H9 (cell line): Measurements from ENCODE around the gene UBE3B. TPM values are rescaled to one million over a fixed set of nuclear protein-coding genes. Genes with fewer than 3 reads are reported as not detected.

Experiments used
- DNase-seq: peaks from one replicate; pipeline ENCODE4 v3.0.0-alpha.2; 2017
- H2AFZ ChIP-seq: one replicate; pipeline ENCODE4 v1.6.1; 2013; ENCODE audit warnings: mild to moderate bottlenecking, low read length, control low read depth, moderate library complexity
- H2AK5ac ChIP-seq: 2 replicates; pipeline ENCODE4 v1.6.1; 2013; ENCODE audit warnings: low read length, control low read depth, mixed read lengths; ENCODE audit not compliant: insufficient read length
- H2BK120ac ChIP-seq: one replicate; pipeline ENCODE4 v1.6.1; 2013; ENCODE audit warnings: low read depth, mild to moderate bottlenecking, low read length, control low read depth, inconsistent platforms; ENCODE audit not compliant: poor library complexity, severe bottlenecking
- H2BK12ac ChIP-seq: 2 replicates; pipeline ENCODE4 v1.6.1; 2013; ENCODE audit warnings: low read length, control low read depth, mixed read lengths, low read depth; ENCODE audit not compliant: insufficient read length
- H2BK15ac ChIP-seq: 2 replicates; pipeline ENCODE4 v1.6.1; 2013; ENCODE audit warnings: low read depth, low read length, control low read depth
- H2BK20ac ChIP-seq: one replicate; pipeline ENCODE4 v1.6.1; 2013; ENCODE audit warnings: low read depth, mild to moderate bottlenecking, low read length, control low read depth, inconsistent platforms; ENCODE audit not compliant: poor library complexity, severe bottlenecking
- H2BK5ac ChIP-seq: 2 replicates; pipeline ENCODE4 v1.6.1; 2013; ENCODE audit warnings: low read length, control low read depth, mixed read lengths; ENCODE audit not compliant: insufficient read length
- H3K14ac ChIP-seq: 2 replicates; pipeline ENCODE4 v1.6.1; 2013; ENCODE audit warnings: low read length, control low read depth; ENCODE audit not compliant: insufficient read depth
- H3K18ac ChIP-seq: 2 replicates; pipeline ENCODE4 v1.6.1; 2013; ENCODE audit warnings: low read depth, mild to moderate bottlenecking, mixed read lengths, low read length, control low read depth; ENCODE audit not compliant: insufficient read length
- H3K23ac ChIP-seq: 2 replicates; pipeline ENCODE4 v1.6.1; 2013; ENCODE audit warnings: low read length, control low read depth, mixed read lengths, low read depth; ENCODE audit not compliant: insufficient read length
- H3K23me2 ChIP-seq: 2 replicates; pipeline ENCODE4 v1.6.1; 2013; ENCODE audit warnings: low read depth, mild to moderate bottlenecking, mixed read lengths, low read length, control low read depth; ENCODE audit not compliant: insufficient read length, poor library complexity, severe bottlenecking
- H3K27ac ChIP-seq: 2 replicates; pipeline ENCODE4 v1.5.1; 2013; ENCODE audit warnings: low read length, control low read depth, mixed read lengths, low read depth; ENCODE audit not compliant: insufficient read length
- H3K27me3 ChIP-seq: 2 replicates; pipeline ENCODE4 v1.6.1; 2013; ENCODE audit warnings: low read length, control low read depth, inconsistent platforms; ENCODE audit not compliant: insufficient read depth
- H3K4ac ChIP-seq: 2 replicates; pipeline ENCODE4 v1.6.1; 2013; ENCODE audit warnings: low read depth, mild to moderate bottlenecking, control low read depth, inconsistent platforms, low read length, moderate library complexity
- H3K4me1 ChIP-seq: 2 replicates; pipeline ENCODE4 v1.6.1; 2013; ENCODE audit warnings: low read length, control low read depth, inconsistent platforms; ENCODE audit not compliant: insufficient read depth
- H3K4me2 ChIP-seq: 2 replicates; pipeline ENCODE4 v1.6.1; 2013; ENCODE audit warnings: low read length, control low read depth, mixed read lengths; ENCODE audit not compliant: insufficient read length, insufficient read depth
- H3K56ac ChIP-seq: 2 replicates; pipeline ENCODE4 v1.6.1; 2013; ENCODE audit warnings: low read depth, mild to moderate bottlenecking, mixed read lengths, low read length, control low read depth; ENCODE audit not compliant: insufficient read length
- H3K79me1 ChIP-seq: 2 replicates; pipeline ENCODE4 v1.6.1; 2013; ENCODE audit warnings: low read depth, mild to moderate bottlenecking, moderate library complexity, low read length, control low read depth, inconsistent platforms; ENCODE audit not compliant: insufficient read depth, poor library complexity, severe bottlenecking
- H3K79me2 ChIP-seq: 2 replicates; pipeline ENCODE4 v1.6.1; 2013; ENCODE audit warnings: low read length, control low read depth, inconsistent platforms; ENCODE audit not compliant: insufficient read depth
- H3K9ac ChIP-seq: 2 replicates; pipeline ENCODE4 v1.6.1; 2013; ENCODE audit warnings: low read length, control low read depth, mixed read lengths; ENCODE audit not compliant: insufficient read length; ENCODE audit errors: extremely low read depth
- H3K9me3 ChIP-seq: one replicate; pipeline ENCODE4 v1.6.1; 2013; ENCODE audit warnings: low read depth, low read length, inconsistent platforms; ENCODE audit not compliant: control insufficient read depth
- H3T11ph ChIP-seq: one replicate; pipeline ENCODE4 v1.6.1; 2013; ENCODE audit warnings: mild to moderate bottlenecking, low read length, control low read depth, inconsistent platforms
- H4K20me1 ChIP-seq: one replicate; pipeline ENCODE4 v1.6.1; 2013; ENCODE audit not compliant: control insufficient read depth, insufficient read length, insufficient read depth
- H4K5ac ChIP-seq: 2 replicates; pipeline ENCODE4 v1.6.1; 2013; ENCODE audit warnings: low read depth, mild to moderate bottlenecking, mixed read lengths, low read length, control low read depth; ENCODE audit not compliant: insufficient read length
- H4K8ac ChIP-seq: replicated peaks from 2 replicates; pipeline ENCODE4 v1.6.1; 2013; ENCODE audit warnings: low read length, control low read depth, mixed read lengths, low read depth; ENCODE audit not compliant: insufficient read length
- H4K91ac ChIP-seq: 2 replicates; pipeline ENCODE4 v1.6.1; 2013; ENCODE audit warnings: low read depth, mild to moderate bottlenecking, moderate library complexity, mixed read lengths, low read length, control low read depth; ENCODE audit not compliant: insufficient read length
- H3K27ac Mint-ChIP-seq, 3 experiments: 2 replicates in 2 of 3; 3 replicates in 1 of 3; pipeline ENCODE4 v1.8.0; 2020 to 2021; ENCODE audit warnings: mixed read lengths in 3 of 3, mild to moderate bottlenecking in 1 of 3, moderate library complexity in 1 of 3
- H3K27me3 Mint-ChIP-seq: 2 replicates; pipeline ENCODE4 v1.8.0; 2021; ENCODE audit warnings: low read depth, mild to moderate bottlenecking, moderate library complexity, mixed read lengths
- H3K36me3 Mint-ChIP-seq, 3 experiments: 2 replicates in 2 of 3; 3 replicates in 1 of 3; pipeline ENCODE4 v1.8.0; 2020 to 2021; ENCODE audit warnings: low read depth in 3 of 3, mixed read lengths in 3 of 3; ENCODE audit not compliant: insufficient read depth in 1 of 3
- H3K4me1 Mint-ChIP-seq, 2 experiments: 2 replicates each; pipeline ENCODE4 v1.8.0; 2020; ENCODE audit warnings: mixed read lengths in 2 of 2
- H3K4me3 Mint-ChIP-seq, 2 experiments: 2 replicates in 1 of 2; 3 replicates in 1 of 2; pipeline ENCODE4 v1.8.0; 2020 to 2021; ENCODE audit warnings: mild to moderate bottlenecking in 2 of 2, mixed read lengths in 2 of 2, moderate library complexity in 1 of 2
- H3K9me3 Mint-ChIP-seq, 2 experiments: 2 replicates in 1 of 2; 3 replicates in 1 of 2; pipeline ENCODE4 v1.8.0; 2020; ENCODE audit warnings: mild to moderate bottlenecking in 2 of 2, mixed read lengths in 2 of 2, moderate library complexity in 1 of 2
- CTCF ChIP-seq: fragments of 200-600 bp; sonication (generic); conservative IDR thresholded peaks from 3 replicates; pipeline ENCODE4 v1.8.0; 2021; ENCODE audit warnings: antibody characterized with exemption, mild to moderate bottlenecking
- WGBS: extraction: QIAGEN DNeasy Blood & Tissue Kit; methylation state at CpG from one replicate; pipeline ENCODE4 v1.1.7; 2013; ENCODE audit warnings: missing lambda C conversion rate, low lambda C conversion rate, mixed read lengths; ENCODE audit not compliant: insufficient read length; ENCODE audit errors: extremely low coverage; 5-methylcytosine and 5-hydroxymethylcytosine counted together
- total RNA-seq: library from RNA; stranded (reverse); gene quantifications from 2 replicates; pipeline ENCODE4 v1.2.1, GENCODE V29; 2021

The UBE3B gene
- total RNA-seq, 1 experiment from 2014 or later: 24.2 TPM

DNA sequence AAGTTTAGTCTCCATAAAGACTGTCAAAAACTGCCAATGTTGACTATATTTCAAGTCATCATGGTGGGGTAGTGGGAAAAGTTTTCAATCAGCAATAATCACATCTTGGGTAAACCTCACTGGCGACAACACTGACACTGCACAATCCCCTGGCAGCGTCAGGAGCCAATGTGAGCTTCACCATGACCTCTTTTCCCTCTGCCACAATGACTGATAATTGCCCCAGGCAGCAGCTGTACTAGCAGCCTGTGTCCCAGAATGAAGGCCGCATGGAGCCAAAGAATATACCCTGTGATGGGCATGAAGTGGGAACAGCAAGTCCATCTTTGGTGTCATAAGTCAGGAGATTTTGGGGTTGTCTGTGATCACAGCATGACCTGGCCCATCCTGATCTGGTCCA, 90.5 kb downstream of the UBE3B start:
- Histone ChIP-seq H2BK15ac (no peak overlapping the region), H3K56ac (no peak overlapping the region), H3T11ph (no peak overlapping the region), H3K14ac (no peak overlapping the region), H3K18ac (no peak overlapping the region), H2AFZ (no peak overlapping the region), H3K79me1 (no peaks in the 10 kb centered on the region), H2BK20ac (no peak overlapping the region), H2BK5ac (no peak overlapping the region), H3K27me3 (no peaks in the 10 kb centered on the region), H2BK120ac (no peak overlapping the region), H3K79me2 (no peaks in the 10 kb centered on the region), H4K91ac (no peak overlapping the region), H3K9ac (no peak overlapping the region), H3K23ac (no peak overlapping the region), H4K20me1 (no peaks in the 10 kb centered on the region), H3K4ac (no peak overlapping the region), H3K4me2 (no peak overlapping the region), H3K23me2 (no peaks in the 10 kb centered on the region), H3K4me1 (no peaks in the 10 kb centered on the region), H3K9me3 (no peaks in the 10 kb centered on the region), H4K5ac (no peak overlapping the region), H3K27ac (no peak overlapping the region), H2AK5ac (no peak overlapping the region), H2BK12ac (no peak overlapping the region), H4K8ac (no peak overlapping the region)
- H3K27ac Mint-ChIP-seq: no peak overlapping the region; a peak in 1 of 7 replicates
- no peak overlapping the region for H3K4me3 Mint-ChIP-seq
- peaks cover 5 to 6% of the 10 kb centered on the region in 2 experiments; a peak in 3 of 4 replicates for H3K4me1 Mint-ChIP-seq
- TF ChIP-seq CTCF: no peak
- H3K36me3 Mint-ChIP-seq: peaks cover 4 to 44% (median 20%) of the 10 kb centered on the region in 3 experiments; a peak in 6 of 7 replicates
- no peaks in the 10 kb centered on the region; a peak in 1 of 5 replicates for H3K9me3 Mint-ChIP-seq
- no CpG with 5 or more reads among the region's 3 CpGs for WGBS
- H3K27me3 Mint-ChIP-seq: no peaks in the 10 kb centered on the region
- no peak for DNase-seq
